Activated T-helper 2 cell treated with anti-CD3 and anti-CD28 coated beads, Interferon-gamma antibody, Interleukin-2, Interleukin-4, amounts not matched to agents 10 μg/mL and 5 μg/mL and 100 μg/mL, durations not matched to agents 14 hours and 24 hours and 36 hours (primary cell): ENCODE results near the gene CTTNBP2NL. TPM values are rescaled to one million over a fixed set of nuclear protein-coding genes. Genes with fewer than 3 reads are reported as not detected.

Experiments used
- DNase-seq: peaks from one replicate; pipeline ENCODE4 v3.0.0; 2021; ENCODE audit warnings: low spot score
- H3K27ac Mint-ChIP-seq: one replicate; pipeline ENCODE4 v1.8.0; 2021; ENCODE audit warnings: mixed read lengths
- H3K27me3 Mint-ChIP-seq: one replicate; pipeline ENCODE4 v1.8.0; 2021; ENCODE audit warnings: low read depth, mixed read lengths
- H3K36me3 Mint-ChIP-seq: one replicate; pipeline ENCODE4 v1.8.0; 2021; ENCODE audit warnings: low read depth, mixed read lengths
- H3K4me1 Mint-ChIP-seq: one replicate; pipeline ENCODE4 v1.8.0; 2021; ENCODE audit warnings: low read depth, mixed read lengths
- H3K4me3 Mint-ChIP-seq: one replicate; pipeline ENCODE4 v1.8.0; 2021; ENCODE audit warnings: low read depth, mild to moderate bottlenecking, moderate library complexity, mixed read lengths
- H3K9me3 Mint-ChIP-seq: one replicate; pipeline ENCODE4 v1.8.0; 2021; ENCODE audit warnings: mixed read lengths
- intact Hi-C: fragments of 100-400 bp; cut with micrococcal nuclease; formaldehyde crosslinking; loops from one replicate; pipeline ENCODE4 v1.15.1; 2023
- total RNA-seq: library from RNA; stranded (reverse); gene quantifications from 2 replicates; pipeline ENCODE4 v1.2.3, GENCODE V29; 2022

The CTTNBP2NL gene
- total RNA-seq: 5.7 and 7.1 TPM in 2 replicates

- H3K4me1 Mint-ChIP-seq: peaks cover 31% of the 10 kb centered on the region
- H3K9me3 Mint-ChIP-seq: no peaks in the 10 kb centered on the region
- peak; percentile 73 for DNase-seq
- intact Hi-C loops: loop anchor here (5.0 to 10.0 kb wide), 3 partner anchors 111 to 999 kb away; partner anchors contain the start of genes MAGI3 and WNT2B
- H3K36me3 Mint-ChIP-seq: no peaks in the 10 kb centered on the region
- H3K4me3 Mint-ChIP-seq: peak within 1 kb of the TSS; percentile 93
- peak within 1 kb of the TSS; percentile 23 for H3K27ac Mint-ChIP-seq
- peaks cover 8% of the 10 kb centered on the region for H3K27me3 Mint-ChIP-seq
Observed at GRCh38 chr1:112395821-112396652, at the start of gene CTTNBP2NL. Gene CTTNBP2NL, plus strand, starts transcription at chr1:112396214. Its CDS starts 19,952 bp downstream, at chr1:112416166.

- Mint-ChIP-seq H3K27me3 (peaks cover 9% of the 10 kb centered on the region), H3K36me3 (no peaks in the 10 kb centered on the region), H3K27ac (no peak overlapping the region), H3K4me3 (no peak overlapping the region), H3K9me3 (peaks cover 16% of the 10 kb centered on the region), H3K4me1 (peaks cover 21% of the 10 kb centered on the region)
- no peak for DNase-seq
- intact Hi-C loops: no loop called here
Observed at GRCh38 chr1:112346801-112347350, 49.1 kb upstream of the CTTNBP2NL start.

- intact Hi-C loops: no loop called here
- Mint-ChIP-seq H3K36me3 (no peaks in the 10 kb centered on the region), H3K9me3 (no peaks in the 10 kb centered on the region), H3K4me1 (no peaks in the 10 kb centered on the region), H3K27me3 (peaks cover 28% of the 10 kb centered on the region), H3K4me3 (no peak overlapping the region), H3K27ac (no peak overlapping the region)
- no peak for DNase-seq
Observed at GRCh38 chr1:112356765-112357164, 39.2 kb upstream of the CTTNBP2NL start.

- Mint-ChIP-seq H3K4me1 (no peaks in the 10 kb centered on the region), H3K4me3 (no peak overlapping the region), H3K36me3 (no peaks in the 10 kb centered on the region), H3K27me3 (peaks cover 27% of the 10 kb centered on the region), H3K27ac (no peak overlapping the region), H3K9me3 (no peaks in the 10 kb centered on the region)
- intact Hi-C loops: no loop called here
- no peak for DNase-seq
Observed at GRCh38 chr1:112357467-112357866, 38.5 kb upstream of the CTTNBP2NL start.

GRCh38 chr1:112358061-112358770, 37.8 kb upstream of the CTTNBP2NL start:
- Mint-ChIP-seq H3K36me3 (no peaks in the 10 kb centered on the region), H3K4me3 (no peak overlapping the region), H3K27me3 (peaks cover 30% of the 10 kb centered on the region), H3K9me3 (no peaks in the 10 kb centered on the region), H3K4me1 (no peaks in the 10 kb centered on the region), H3K27ac (no peak overlapping the region)
- intact Hi-C loops: no loop called here
- no peak for DNase-seq

- intact Hi-C loops: no loop called here
- no peak overlapping the region for H3K4me3 Mint-ChIP-seq
- H3K9me3 Mint-ChIP-seq: no peaks in the 10 kb centered on the region
- no peaks in the 10 kb centered on the region for H3K4me1 Mint-ChIP-seq
- H3K36me3 Mint-ChIP-seq: no peaks in the 10 kb centered on the region
- peaks cover 33% of the 10 kb centered on the region for H3K27me3 Mint-ChIP-seq
- no peak overlapping the region for H3K27ac Mint-ChIP-seq
- no peak for DNase-seq
Observed at GRCh38 chr1:112358798-112359408, 37.1 kb upstream of the CTTNBP2NL start.

- no peak overlapping the region for H3K27ac Mint-ChIP-seq
- DNase-seq: no peak
- H3K27me3 Mint-ChIP-seq: peaks cover 34% of the 10 kb centered on the region
- H3K36me3 Mint-ChIP-seq: no peaks in the 10 kb centered on the region
- H3K4me1 Mint-ChIP-seq: no peaks in the 10 kb centered on the region
- no peak overlapping the region for H3K4me3 Mint-ChIP-seq
- no peaks in the 10 kb centered on the region for H3K9me3 Mint-ChIP-seq
- intact Hi-C loops: no loop called here
Observed at GRCh38 chr1:112359961-112360767, 35.9 kb upstream of the CTTNBP2NL start.

- no peak overlapping the region for H3K27ac Mint-ChIP-seq
- peaks cover 41% of the 10 kb centered on the region for H3K27me3 Mint-ChIP-seq
- no peaks in the 10 kb centered on the region for H3K9me3 Mint-ChIP-seq
- no peak for DNase-seq
- no peaks in the 10 kb centered on the region for H3K4me1 Mint-ChIP-seq
- H3K36me3 Mint-ChIP-seq: no peaks in the 10 kb centered on the region
- no peak overlapping the region for H3K4me3 Mint-ChIP-seq
- intact Hi-C loops: no loop called here
Observed at GRCh38 chr1:112363636-112364035, 32.4 kb upstream of the CTTNBP2NL start.

- peaks cover 44% of the 10 kb centered on the region for H3K27me3 Mint-ChIP-seq
- no peak overlapping the region for H3K4me3 Mint-ChIP-seq
- no peak overlapping the region for H3K27ac Mint-ChIP-seq
- no peaks in the 10 kb centered on the region for H3K9me3 Mint-ChIP-seq
- H3K4me1 Mint-ChIP-seq: peaks cover 4% of the 10 kb centered on the region
- no peaks in the 10 kb centered on the region for H3K36me3 Mint-ChIP-seq
- no peak for DNase-seq
- intact Hi-C loops: loop anchor here (5.0 kb wide), 1 partner anchor 71 kb away; no protein-coding TSS in a partner anchor
Observed at GRCh38 chr1:112368198-112368597, 27.8 kb upstream of the CTTNBP2NL start.

GRCh38 chr1:112369392-112370285, 26.4 kb upstream of the CTTNBP2NL start:
- no peaks in the 10 kb centered on the region for H3K9me3 Mint-ChIP-seq
- peaks cover 4% of the 10 kb centered on the region for H3K4me1 Mint-ChIP-seq
- DNase-seq: peak; percentile 73
- intact Hi-C loops: loop anchor here (5.0 kb wide), 1 partner anchor 72 kb away; no protein-coding TSS in a partner anchor
- no peak overlapping the region for H3K4me3 Mint-ChIP-seq
- no peak overlapping the region for H3K27ac Mint-ChIP-seq
- peaks cover 51% of the 10 kb centered on the region for H3K27me3 Mint-ChIP-seq
- no peaks in the 10 kb centered on the region for H3K36me3 Mint-ChIP-seq

- Mint-ChIP-seq H3K27me3 (peaks cover 52% of the 10 kb centered on the region), H3K9me3 (no peaks in the 10 kb centered on the region), H3K4me1 (peaks cover 4% of the 10 kb centered on the region), H3K36me3 (no peaks in the 10 kb centered on the region), H3K4me3 (no peak overlapping the region), H3K27ac (no peak overlapping the region)
- no peak for DNase-seq
- intact Hi-C loops: no loop called here
Observed at GRCh38 chr1:112370996-112371395, 25.0 kb upstream of the CTTNBP2NL start.
